CD4-positive, CD25-positive, alpha-beta regulatory T cell (primary cell): ENCODE results near the gene TMEM60. TPM values are rescaled to one million over a fixed set of nuclear protein-coding genes. Genes with fewer than 3 reads are reported as not detected.

Experiments used
- ATAC-seq, 2 donors: fragments of 150-1000 bp; cut with Tn5 transposase; one replicate each; pipeline ENCODE4 v1.10.0; 2021; ENCODE audit warnings: low read depth in 2 of 2, moderate number of reproducible peaks in 2 of 2, moderate library complexity in 1 of 2
- DNase-seq, 3 donors: peaks; one replicate each; pipeline versions ENCODE4 v3.0.0 to v3.0.0-alpha.2; 2012 to 2022; ENCODE audit warnings: mixed read lengths in 1 of 3
- H3K27ac ChIP-seq: one replicate; pipeline ENCODE4 v1.7.0; 2013; ENCODE audit warnings: mild to moderate bottlenecking, low read length; ENCODE audit not compliant: insufficient read depth, poor library complexity, severe bottlenecking
- H3K27me3 ChIP-seq: one replicate; pipeline ENCODE4 v1.7.0; 2013; ENCODE audit warnings: low read length; ENCODE audit not compliant: control insufficient read depth, insufficient read depth
- H3K36me3 ChIP-seq: one replicate; pipeline ENCODE4 v1.7.0; 2013; ENCODE audit warnings: mild to moderate bottlenecking, low read length, moderate library complexity; ENCODE audit not compliant: control insufficient read depth, insufficient read depth
- H3K4me1 ChIP-seq: 2 replicates; pipeline ENCODE4 v1.7.0; 2013; ENCODE audit warnings: mild to moderate bottlenecking, low read length; ENCODE audit not compliant: insufficient read depth, control insufficient read depth, poor library complexity, severe bottlenecking
- H3K4me3 ChIP-seq: one replicate; pipeline ENCODE4 v1.7.0; 2013; ENCODE audit warnings: low read depth, mild to moderate bottlenecking, low read length, moderate library complexity
- H3K9me3 ChIP-seq, 2 experiments: 1 replicate in 1 of 2; 2 replicates in 1 of 2; pipeline ENCODE4 v1.7.0; 2013; ENCODE audit warnings: low read length in 2 of 2, mild to moderate bottlenecking in 1 of 2, moderate library complexity in 1 of 2; ENCODE audit not compliant: control insufficient read depth in 2 of 2
- H3K27ac Mint-ChIP-seq, 3 donors: one replicate each; pipeline ENCODE4 v1.8.0; 2020 to 2022; ENCODE audit warnings: mild to moderate bottlenecking in 3 of 3, mixed read lengths in 3 of 3, moderate library complexity in 2 of 3
- H3K27me3 Mint-ChIP-seq: one replicate; pipeline ENCODE4 v1.8.0; 2022; ENCODE audit warnings: mild to moderate bottlenecking, mixed read lengths
- H3K36me3 Mint-ChIP-seq: one replicate; pipeline ENCODE4 v1.8.0; 2020; ENCODE audit warnings: mixed read lengths
- H3K4me1 Mint-ChIP-seq, 4 donors: one replicate each; pipeline ENCODE4 v1.8.0; 2020 to 2022; ENCODE audit warnings: mixed read lengths in 4 of 4, mild to moderate bottlenecking in 1 of 4
- H3K4me3 Mint-ChIP-seq, 4 donors: one replicate each; pipeline ENCODE4 v1.8.0; 2020 to 2022; ENCODE audit warnings: mild to moderate bottlenecking in 4 of 4, mixed read lengths in 4 of 4, moderate library complexity in 3 of 4
- H3K9me3 Mint-ChIP-seq, 7 donors: one replicate each; pipeline ENCODE4 v1.8.0; 2020 to 2022; ENCODE audit warnings: mixed read lengths in 7 of 7, mild to moderate bottlenecking in 3 of 7, moderate library complexity in 2 of 7
- polyA plus RNA-seq, 4 donors: library from polyadenylated mRNA; unstranded; fragments of 300-500 nt; fragmentation: Illumina TruSeq; gene quantifications; one replicate each; pipeline ENCODE4 v1.2.3, GENCODE V29; 2021
- total RNA-seq: library from RNA; stranded (reverse); gene quantifications from one replicate; pipeline ENCODE4 v1.2.3, GENCODE V29; 2022

Gene TMEM60
- 5.2 TPM for total RNA-seq
- polyA plus RNA-seq = 10 to 100 TPM; 32.3 to 76.0 (median 55.9) TPM

- peak within 1 kb of the TSS; percentile 83 for H3K27ac ChIP-seq
- H3K27ac Mint-ChIP-seq = peak within 1 kb of the TSS; percentile 95 to 98 (median 97)
- H3K4me1 Mint-ChIP-seq = peaks cover 32 to 85% (median 74%) of the 10 kb centered on the region in 4 donors
- H3K4me3 Mint-ChIP-seq = peak within 1 kb of the TSS; percentile 94 to 98 (median 94)
- peak; percentile 91 to 92 for ATAC-seq
- peaks cover 0 to 2% (median 0%) of the 10 kb centered on the region in 7 donors for H3K9me3 Mint-ChIP-seq
- no peaks in the 10 kb centered on the region for H3K27me3 ChIP-seq
- peak; percentile 93 to 99 (median 96) for DNase-seq
- peaks cover 51% of the 10 kb centered on the region for H3K4me1 ChIP-seq
- no peaks in the 10 kb centered on the region for H3K27me3 Mint-ChIP-seq
- H3K36me3 ChIP-seq = peaks cover 7% of the 10 kb centered on the region
- peaks cover 12% of the 10 kb centered on the region for H3K36me3 Mint-ChIP-seq
- H3K9me3 ChIP-seq = no peaks in the 10 kb centered on the region
- H3K4me3 ChIP-seq = peak within 1 kb of the TSS; percentile 96
These were observed at the start of gene TMEM60, which contains the start of gene PHTF2 for GRCh38 chr7:77798394-77799077. TSS of gene TMEM60 (minus strand) at chr7:77798434. CDS start at chr7:77794373, 4,061 bp downstream. TSS of gene PHTF2 (plus strand) at chr7:77798773.

- Histone ChIP-seq H3K36me3 (peaks cover 3% of the 10 kb centered on the region), H3K27me3 (no peaks in the 10 kb centered on the region), H3K9me3 (no peaks in the 10 kb centered on the region), H3K4me1 (no peaks in the 10 kb centered on the region), H3K4me3 (no peak overlapping the region), H3K27ac (no peak overlapping the region)
- no peak for DNase-seq
- Mint-ChIP-seq H3K4me3 (no peak overlapping the region), H3K4me1 (peaks cover 33 to 69% (median 47%) of the 10 kb centered on the region in 4 donors), H3K27ac (no peak overlapping the region), H3K36me3 (peaks cover 36% of the 10 kb centered on the region), H3K27me3 (no peaks in the 10 kb centered on the region), H3K9me3 (no peaks in the 10 kb centered on the region)
- no peak for ATAC-seq
These were observed 48.3 kb upstream of the TMEM60 start for GRCh38 chr7:77846317-77847092.

- Mint-ChIP-seq H3K4me1 (peaks cover 31 to 57% (median 47%) of the 10 kb centered on the region in 4 donors), H3K27ac (peak overlapping the region in 1 of 3 donors; percentile 58)
- H3K36me3 ChIP-seq = peaks cover 3% of the 10 kb centered on the region
These were observed 45.0 kb upstream of the TMEM60 start for GRCh38 chr7:77843194-77843593.

GRCh38 chr7:77839919-77840318 lies 41.7 kb upstream of the TMEM60 start:
- Histone ChIP-seq H3K9me3 (no peaks in the 10 kb centered on the region), H3K27me3 (no peaks in the 10 kb centered on the region), H3K4me3 (no peak overlapping the region), H3K4me1 (peaks cover 9% of the 10 kb centered on the region), H3K27ac (no peak overlapping the region), H3K36me3 (no peaks in the 10 kb centered on the region)
- H3K27me3 Mint-ChIP-seq = no peaks in the 10 kb centered on the region
- H3K4me1 Mint-ChIP-seq = peaks cover 26 to 49% (median 39%) of the 10 kb centered on the region in 4 donors
- no peak for DNase-seq
- peak overlapping the region in 1 of 3 donors; percentile 34 for H3K27ac Mint-ChIP-seq
- ATAC-seq = no peak
- no peaks in the 10 kb centered on the region for H3K9me3 Mint-ChIP-seq
- H3K4me3 Mint-ChIP-seq = no peak overlapping the region
- H3K36me3 Mint-ChIP-seq = peaks cover 19% of the 10 kb centered on the region

More at GRCh38 chr7:77843194-77843593, 45.0 kb upstream of the TMEM60 start:
- Histone ChIP-seq H3K27ac (no peak overlapping the region), H3K27me3 (no peaks in the 10 kb centered on the region), H3K4me1 (peaks cover 2% of the 10 kb centered on the region), H3K9me3 (no peaks in the 10 kb centered on the region), H3K4me3 (no peak overlapping the region)
- Mint-ChIP-seq H3K4me3 (no peak overlapping the region), H3K9me3 (no peaks in the 10 kb centered on the region), H3K27me3 (no peaks in the 10 kb centered on the region), H3K36me3 (peaks cover 20% of the 10 kb centered on the region)
- no peak for DNase-seq
- no peak for ATAC-seq

DNA sequence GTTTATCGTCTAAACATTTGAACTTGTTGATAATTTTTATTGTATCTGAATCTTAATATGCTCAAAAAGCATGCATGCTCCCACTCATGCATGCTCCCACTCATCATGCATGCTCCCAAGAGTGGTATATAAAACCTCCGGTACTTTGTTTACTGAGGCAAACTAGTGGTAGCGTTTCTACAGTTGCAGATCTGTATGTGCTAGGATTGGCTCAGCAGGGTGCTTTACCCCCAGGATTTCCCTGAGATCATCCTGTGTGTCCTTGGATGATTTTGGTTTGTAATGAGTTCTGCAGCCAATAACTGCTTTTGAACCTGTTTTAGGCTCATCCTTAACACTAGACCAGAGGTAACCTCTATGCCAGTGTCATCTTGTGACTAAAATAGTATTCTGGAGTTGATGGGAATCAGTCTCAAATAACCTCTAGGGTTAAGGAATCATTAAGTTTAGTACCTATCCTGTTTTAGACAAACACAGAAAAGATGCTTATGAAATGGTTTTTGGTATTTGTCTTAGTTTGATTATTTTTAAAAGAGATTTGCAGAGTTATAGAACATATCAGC lies 40.8 kb upstream of the TMEM60 start:
- Mint-ChIP-seq H3K27me3 (no peaks in the 10 kb centered on the region), H3K36me3 (peaks cover 19% of the 10 kb centered on the region), H3K27ac (no peak overlapping the region), H3K4me3 (peak overlapping the region in 1 of 4 donors; percentile 43), H3K4me1 (peaks cover 32 to 54% (median 44%) of the 10 kb centered on the region in 4 donors), H3K9me3 (no peaks in the 10 kb centered on the region)
- Histone ChIP-seq H3K9me3 (no peaks in the 10 kb centered on the region), H3K27me3 (no peaks in the 10 kb centered on the region), H3K4me3 (peak overlapping the region; percentile 28), H3K36me3 (no peaks in the 10 kb centered on the region), H3K27ac (no peak overlapping the region), H3K4me1 (peaks cover 17% of the 10 kb centered on the region)
- ATAC-seq (no peak), DNase-seq (no peak)

DNA sequence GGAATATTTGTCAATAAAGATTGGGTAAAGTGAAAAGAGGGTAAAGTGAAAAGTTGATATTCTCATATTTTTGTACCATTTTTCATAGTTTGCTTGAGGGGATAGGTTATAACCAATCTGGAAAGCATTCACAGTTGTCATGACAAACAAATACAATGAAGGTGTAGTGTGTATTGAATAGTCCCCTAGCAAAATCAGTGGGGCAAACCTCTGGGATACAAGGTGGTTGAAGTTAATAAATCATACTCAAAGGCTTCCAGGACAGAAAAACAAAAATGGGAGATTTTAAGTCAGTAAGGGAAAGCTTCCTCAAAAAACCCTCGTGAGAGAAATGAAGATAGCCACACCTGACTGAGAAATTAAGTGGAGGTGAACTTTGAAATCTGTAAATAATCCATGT lies 39.7 kb upstream of the TMEM60 start:
- no peaks in the 10 kb centered on the region for H3K9me3 ChIP-seq
- H3K27me3 ChIP-seq = no peaks in the 10 kb centered on the region
- peaks cover 15% of the 10 kb centered on the region for H3K36me3 Mint-ChIP-seq
- peaks cover 31 to 57% (median 41%) of the 10 kb centered on the region in 4 donors for H3K4me1 Mint-ChIP-seq
- no peak overlapping the region for H3K4me3 ChIP-seq
- H3K9me3 Mint-ChIP-seq = no peaks in the 10 kb centered on the region
- ATAC-seq (no peak), DNase-seq (no peak)
- no peak overlapping the region for H3K27ac Mint-ChIP-seq
- peaks cover 28% of the 10 kb centered on the region for H3K4me1 ChIP-seq
- no peaks in the 10 kb centered on the region for H3K27me3 Mint-ChIP-seq
- H3K4me3 Mint-ChIP-seq = no peak overlapping the region
- no peak overlapping the region for H3K27ac ChIP-seq
- no peaks in the 10 kb centered on the region for H3K36me3 ChIP-seq

GRCh38 chr7:77837275-77837674 lies 39.0 kb upstream of the TMEM60 start:
- Histone ChIP-seq H3K27ac (no peak overlapping the region), H3K27me3 (no peaks in the 10 kb centered on the region), H3K9me3 (no peaks in the 10 kb centered on the region), H3K4me1 (peaks cover 34% of the 10 kb centered on the region), H3K4me3 (no peak overlapping the region), H3K36me3 (no peaks in the 10 kb centered on the region)
- Mint-ChIP-seq H3K4me1 (peaks cover 32 to 59% (median 37%) of the 10 kb centered on the region in 4 donors), H3K27me3 (no peaks in the 10 kb centered on the region), H3K4me3 (peak overlapping the region in 1 of 4 donors; percentile 54), H3K9me3 (no peaks in the 10 kb centered on the region), H3K27ac (no peak overlapping the region), H3K36me3 (peaks cover 15% of the 10 kb centered on the region)
- ATAC-seq (no peak), DNase-seq (no peak)
